HK-2 (cell line): Measurements from ENCODE around the gene NEK1.

ENCODE experiments used
- DNase-seq: peaks from one replicate; pipeline ENCODE4 v3.0.0-alpha.2; 2018; ENCODE audit not compliant: unreplicated experiment

The NEK1 gene

DNA sequence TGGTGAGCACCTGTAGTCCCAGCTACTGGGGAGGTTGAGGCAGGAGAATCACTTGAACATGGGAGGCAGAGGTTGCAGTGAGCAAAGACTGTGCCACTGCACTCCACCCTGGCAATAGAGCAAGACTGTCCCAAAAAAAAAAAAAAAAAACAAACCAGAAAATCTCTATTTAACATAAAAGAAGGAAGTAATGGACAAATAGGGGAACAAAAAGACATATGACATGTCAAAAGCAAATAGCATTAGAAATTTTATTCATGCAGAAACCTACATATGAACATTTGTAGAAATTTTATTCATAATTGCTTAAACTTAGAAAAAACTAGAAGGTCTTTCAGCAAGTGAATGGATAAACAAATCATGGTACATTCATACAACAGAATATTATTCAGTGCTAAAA is 244.6 kb downstream of the NEK1 start:
- no peak for DNase-seq

DNA sequence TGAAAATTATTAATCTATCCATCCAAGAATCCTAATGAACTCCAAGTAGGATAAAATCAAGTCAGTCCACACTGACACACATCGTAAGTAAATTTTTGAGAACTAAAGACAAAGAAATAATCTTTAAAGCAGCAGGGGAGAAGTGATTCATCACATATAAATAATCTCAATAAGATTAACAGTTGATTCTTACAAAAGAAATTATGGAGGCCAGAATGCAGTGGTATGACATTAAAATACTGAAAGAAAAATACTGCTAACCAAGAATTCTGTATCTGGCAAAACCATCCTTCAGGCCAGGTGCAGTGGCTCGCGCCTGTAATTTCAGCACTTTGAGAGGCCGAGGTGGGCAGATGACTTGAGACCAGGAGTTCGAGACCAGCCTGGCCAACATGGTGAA is 245.6 kb downstream of the NEK1 start:
- no peak for DNase-seq

DNA sequence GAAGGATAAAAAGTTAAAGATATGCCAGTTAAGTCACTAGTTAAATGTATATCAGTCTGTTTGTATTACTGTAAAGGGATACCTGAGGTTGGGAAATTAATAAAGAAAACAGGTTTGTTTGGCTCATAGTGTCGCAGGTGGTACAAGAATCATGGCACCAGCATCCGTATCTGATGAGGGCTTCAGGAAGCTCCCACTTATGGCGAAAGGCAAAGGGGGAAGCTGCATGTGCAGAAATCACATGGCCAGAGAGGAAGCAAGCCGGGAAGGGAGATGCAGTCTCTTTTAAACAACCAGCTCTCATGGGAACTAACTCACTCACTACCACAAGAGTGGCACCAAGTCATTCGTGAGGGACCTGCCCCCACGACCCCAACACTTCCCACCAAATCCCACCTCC is 249.8 kb downstream of the NEK1 start:
- DNase-seq: no peak

DNA sequence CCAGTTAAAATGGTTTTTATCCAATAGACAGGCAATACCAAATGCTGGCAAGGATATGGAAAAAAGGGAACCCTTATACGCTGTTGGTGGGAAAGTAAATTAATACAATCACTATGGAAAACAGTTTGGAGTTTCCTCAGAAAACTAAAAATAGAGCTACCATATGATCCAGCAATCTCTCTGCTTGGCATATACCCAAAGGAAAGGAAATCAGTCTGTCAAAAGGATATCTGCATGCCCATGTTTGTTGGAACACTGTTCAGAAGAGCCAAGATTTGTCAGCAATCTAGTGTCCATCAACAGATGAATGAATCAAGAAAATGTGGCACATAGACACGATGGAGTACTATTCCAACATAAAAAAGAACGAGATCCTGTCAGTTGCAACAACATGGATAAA is 250.6 kb downstream of the NEK1 start:
- no peak for DNase-seq

DNA sequence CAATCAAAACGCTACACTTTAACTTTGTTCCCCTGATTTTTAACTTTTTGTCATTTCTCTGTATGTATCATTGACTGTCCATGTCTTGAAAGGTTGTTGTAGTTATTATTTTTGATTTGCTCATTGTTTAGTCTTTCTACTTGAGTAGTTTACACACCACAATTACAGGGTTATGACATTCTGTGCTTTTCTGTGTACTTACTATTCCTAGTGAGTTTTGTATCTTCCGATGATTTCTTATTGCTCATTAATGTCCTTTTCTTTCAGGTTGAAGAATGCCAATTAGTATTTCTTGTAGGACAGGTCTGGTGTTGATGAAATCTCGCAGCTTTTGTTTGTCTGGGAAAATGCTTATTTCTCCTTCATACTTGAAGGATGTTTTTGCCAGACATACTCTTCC is 252.4 kb downstream of the NEK1 start:
- DNase-seq: no peak

- DNase-seq: no peak
Observed at GRCh38 chr4:169352360-169352759, 260.0 kb downstream of the NEK1 start.

DNA sequence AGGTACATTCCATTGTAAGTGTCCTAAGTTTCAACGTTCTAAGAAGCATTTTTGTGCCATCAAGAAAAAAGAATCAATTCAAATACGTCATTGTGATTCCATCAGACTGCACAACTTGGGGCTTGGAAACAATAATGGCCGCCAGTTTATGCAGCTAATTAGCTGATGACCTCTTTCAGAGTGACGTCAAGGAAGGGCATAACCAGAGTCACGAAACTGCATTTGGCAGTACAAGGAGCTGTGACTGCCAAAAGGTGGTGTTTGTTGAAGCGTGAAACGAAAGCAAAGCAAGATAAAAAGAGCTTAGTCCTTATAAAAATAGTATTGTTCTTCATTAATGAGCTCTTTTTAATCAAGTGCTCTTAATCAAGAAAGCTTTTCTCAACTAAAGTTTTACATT is 260.5 kb downstream of the NEK1 start:
- no peak for DNase-seq

- no peak for DNase-seq
Observed at GRCh38 chr4:169348541-169348940, 263.8 kb downstream of the NEK1 start.

DNA sequence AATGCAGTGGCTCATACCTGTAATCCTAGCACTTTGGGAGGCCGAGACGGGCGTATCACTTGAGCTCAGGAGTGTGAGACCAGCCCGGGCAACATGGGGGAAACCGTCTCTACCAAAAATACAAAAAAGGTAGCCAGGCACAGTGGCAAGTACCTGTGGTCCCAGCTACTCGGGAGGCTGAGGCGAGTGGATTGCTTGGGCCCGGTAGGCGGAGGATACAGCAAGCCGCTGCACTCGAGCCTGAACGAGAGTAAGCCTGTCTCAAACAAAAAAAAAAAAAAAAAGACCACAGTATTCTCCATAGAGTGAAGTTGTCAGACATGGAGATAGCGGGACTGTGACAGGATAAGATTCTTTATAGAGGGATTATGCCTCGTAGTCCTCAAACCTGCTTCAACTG is 265.5 kb downstream of the NEK1 start:
- no peak for DNase-seq

GRCh38 chr4:169345316-169345721 is 267.1 kb downstream of the NEK1 start:
- no peak for DNase-seq
